ENCODE results near the gene DPCD. TPM values are rescaled to one million over a fixed set of nuclear protein-coding genes. Genes with fewer than 3 reads are reported as not detected.

Gene DPCD
- total and polyA plus RNA-seq, 2 experiments from 2014 or later: 161 to 257 TPM

GRCh38 chr10:101577121-101577871, 10.8 kb upstream of the DPCD start:
- Histone ChIP-seq H3K36me3 (peaks cover 4% of the 10 kb centered on the region), H3K4me3 (no peak overlapping the region), H3K27ac (no peak overlapping the region), H3K27me3 (no peaks in the 10 kb centered on the region), H3K4me1 (ENCODE audit: low read depth) (no peaks in the 10 kb centered on the region), H3K9me3 (ENCODE audit: low read depth) (no peaks in the 10 kb centered on the region)
- no peak for DNase-seq (ENCODE audit: low read depth in 1 of 2, low spot score in 1 of 2)
- TF ChIP-seq, protein P1, sequence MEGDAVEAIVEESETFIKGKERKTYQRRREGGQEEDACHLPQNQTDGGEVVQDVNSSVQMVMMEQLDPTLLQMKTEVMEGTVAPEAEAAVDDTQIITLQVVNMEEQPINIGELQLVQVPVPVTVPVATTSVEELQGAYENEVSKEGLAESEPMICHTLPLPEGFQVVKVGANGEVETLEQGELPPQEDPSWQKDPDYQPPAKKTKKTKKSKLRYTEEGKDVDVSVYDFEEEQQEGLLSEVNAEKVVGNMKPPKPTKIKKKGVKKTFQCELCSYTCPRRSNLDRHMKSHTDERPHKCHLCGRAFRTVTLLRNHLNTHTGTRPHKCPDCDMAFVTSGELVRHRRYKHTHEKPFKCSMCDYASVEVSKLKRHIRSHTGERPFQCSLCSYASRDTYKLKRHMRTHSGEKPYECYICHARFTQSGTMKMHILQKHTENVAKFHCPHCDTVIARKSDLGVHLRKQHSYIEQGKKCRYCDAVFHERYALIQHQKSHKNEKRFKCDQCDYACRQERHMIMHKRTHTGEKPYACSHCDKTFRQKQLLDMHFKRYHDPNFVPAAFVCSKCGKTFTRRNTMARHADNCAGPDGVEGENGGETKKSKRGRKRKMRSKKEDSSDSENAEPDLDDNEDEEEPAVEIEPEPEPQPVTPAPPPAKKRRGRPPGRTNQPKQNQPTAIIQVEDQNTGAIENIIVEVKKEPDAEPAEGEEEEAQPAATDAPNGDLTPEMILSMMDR (IDR thresholded peaks at IDR 0.05; ENCODE audit: low read depth, low read length): no peak

DNA sequence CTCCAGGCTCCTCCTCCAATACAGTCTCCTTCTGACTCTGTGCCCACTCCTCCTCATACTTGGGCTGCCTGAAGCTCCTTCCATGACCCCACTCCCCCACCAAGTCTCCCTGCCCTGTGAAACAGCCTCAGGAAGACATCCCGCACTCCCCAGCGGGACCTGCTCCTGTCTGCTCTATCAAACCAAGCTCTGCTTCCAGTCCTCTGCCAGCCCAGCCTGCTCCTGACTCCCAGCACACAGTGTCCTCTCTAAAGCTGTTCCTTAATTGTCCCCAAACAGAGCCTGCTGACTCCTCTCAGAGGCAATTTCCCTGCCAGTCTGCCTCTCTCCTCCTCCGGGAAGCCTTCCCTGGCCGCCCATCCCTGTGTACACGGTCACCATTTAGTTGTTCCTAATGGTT, 9.9 kb upstream of the DPCD start:
- TF ChIP-seq, protein P1 (IDR thresholded peaks at IDR 0.05; ENCODE audit: low read depth, low read length): no peak
- Histone ChIP-seq H3K4me3 (no peak overlapping the region), H3K36me3 (peaks cover 4% of the 10 kb centered on the region), H3K9me3 (ENCODE audit: low read depth) (no peaks in the 10 kb centered on the region), H3K27ac (no peak overlapping the region), H3K4me1 (ENCODE audit: low read depth) (no peaks in the 10 kb centered on the region), H3K27me3 (no peaks in the 10 kb centered on the region)
- DNase-seq (ENCODE audit: low read depth in 1 of 2, low spot score in 1 of 2): no peak

DNA sequence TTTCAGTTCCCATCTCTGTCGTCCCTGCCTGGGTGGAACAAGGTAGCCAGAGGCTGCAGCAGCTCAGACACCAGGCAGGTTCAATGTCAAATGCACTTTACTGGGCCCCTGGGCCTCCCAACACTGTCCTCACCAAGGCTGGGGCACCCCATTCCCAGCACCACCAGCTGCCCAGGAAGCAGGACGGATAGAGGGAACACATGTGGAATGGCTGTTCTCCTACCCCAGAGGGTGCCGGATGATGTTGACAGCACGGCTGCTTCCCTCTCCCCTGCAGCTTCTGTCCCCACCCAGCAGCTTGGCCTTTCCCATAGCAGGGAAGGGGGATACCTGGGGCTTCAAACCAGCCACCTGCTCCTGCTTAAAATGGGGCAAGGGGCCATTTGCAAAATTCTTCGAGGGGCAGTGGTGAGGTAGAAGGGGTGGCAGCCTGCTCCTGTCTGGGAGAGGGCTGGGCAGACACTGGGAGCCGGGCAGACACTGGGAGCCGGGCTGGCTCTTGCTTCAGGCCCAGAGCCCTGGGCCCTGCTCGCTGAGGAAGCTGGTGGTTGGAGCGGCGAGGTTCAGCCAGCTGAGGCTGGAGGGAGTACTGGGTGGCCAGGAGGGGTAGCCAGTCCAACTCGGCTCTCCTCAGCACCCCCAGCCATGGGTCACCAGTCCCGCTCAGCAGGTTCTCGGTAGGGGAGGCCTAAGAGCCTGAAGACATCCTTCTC, 9.2 kb upstream of the DPCD start:
- peaks cover 12% of the 10 kb centered on the region for H3K36me3 ChIP-seq
- H3K4me1 ChIP-seq (ENCODE audit: low read depth): no peaks in the 10 kb centered on the region
- H3K9me3 ChIP-seq (ENCODE audit: low read depth): no peaks in the 10 kb centered on the region
- H3K4me3 ChIP-seq: no peak overlapping the region
- no peak overlapping the region for H3K27ac ChIP-seq
- DNase-seq (ENCODE audit: low read depth in 1 of 2, low spot score in 1 of 2): no peak
- H3K27me3 ChIP-seq: no peaks in the 10 kb centered on the region
- TF ChIP-seq, protein P1 (IDR thresholded peaks at IDR 0.05; ENCODE audit: low read depth, low read length): no peak

- Histone ChIP-seq H3K9me3 (ENCODE audit: low read depth) (no peaks in the 10 kb centered on the region), H3K27ac (no peak overlapping the region), H3K4me1 (ENCODE audit: low read depth) (no peaks in the 10 kb centered on the region), H3K36me3 (peaks cover 12% of the 10 kb centered on the region), H3K27me3 (no peaks in the 10 kb centered on the region), H3K4me3 (no peak overlapping the region)
- DNase-seq (ENCODE audit: low read depth in 1 of 2, low spot score in 1 of 2): no peak
- TF ChIP-seq, protein P1 (IDR thresholded peaks at IDR 0.05; ENCODE audit: low read depth, low read length): no peak
These were observed 8.6 kb upstream of the DPCD start for GRCh38 chr10:101579516-101579870.

DNA sequence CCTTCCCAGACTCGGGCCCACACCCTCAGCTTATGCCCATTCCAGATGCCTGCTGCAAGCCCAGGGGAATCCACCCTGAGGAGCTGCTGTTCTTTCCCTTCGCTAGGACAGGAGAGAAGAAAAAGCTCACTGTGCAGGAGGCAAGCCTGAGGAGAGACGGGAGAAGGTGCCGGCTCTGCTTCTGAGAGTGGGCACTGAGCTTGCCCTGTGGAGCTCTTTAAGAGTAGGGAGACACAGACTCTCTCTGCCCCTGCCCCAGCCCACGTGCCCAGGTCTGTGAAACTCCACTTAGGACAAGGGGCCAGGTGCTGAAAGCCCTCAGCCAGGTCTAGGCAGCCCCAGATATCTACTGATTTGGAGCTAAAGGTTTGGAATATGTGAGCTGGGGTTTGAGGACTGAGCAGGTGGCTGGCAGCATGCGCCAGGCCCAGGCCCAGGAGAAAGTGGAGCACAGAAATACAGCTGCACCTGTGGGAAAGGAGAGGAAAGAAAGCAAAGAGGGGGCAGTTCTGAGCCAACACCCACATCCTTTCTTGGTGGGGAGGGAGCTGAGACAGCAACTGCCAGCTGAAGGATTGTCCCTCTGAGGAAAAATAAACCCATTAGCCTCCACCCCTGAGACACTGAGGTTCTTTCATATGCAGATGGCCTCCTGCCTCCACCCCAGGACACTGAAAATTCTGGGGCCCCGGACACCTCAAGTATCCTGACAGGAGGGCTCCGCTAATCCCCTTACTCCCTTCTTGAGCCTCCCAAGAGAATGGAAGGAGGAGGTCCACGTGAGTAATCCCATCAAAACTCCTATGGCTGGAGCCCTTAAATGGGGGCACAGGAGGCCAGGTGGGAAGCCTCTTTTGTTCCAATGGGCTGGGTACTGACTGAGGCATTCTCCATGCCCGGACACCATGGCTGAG, 7.4 kb upstream of the DPCD start:
- H3K4me1 ChIP-seq (ENCODE audit: low read depth): no peaks in the 10 kb centered on the region
- no peaks in the 10 kb centered on the region for H3K9me3 ChIP-seq (ENCODE audit: low read depth)
- H3K36me3 ChIP-seq: peaks cover 12% of the 10 kb centered on the region
- H3K27ac ChIP-seq: no peak overlapping the region
- no peaks in the 10 kb centered on the region for H3K27me3 ChIP-seq
- DNase-seq (ENCODE audit: low read depth in 1 of 2, low spot score in 1 of 2): no peak
- no peak overlapping the region for H3K4me3 ChIP-seq
- TF ChIP-seq, protein P1 (IDR thresholded peaks at IDR 0.05; ENCODE audit: low read depth, low read length): no peak

Data from cardiac muscle cell (in vitro differentiated cells and primary cell).